GM13977 (cell line): ENCODE results near the gene FOXO6.

Experiments
- DNase-seq: peaks from one replicate; pipeline ENCODE4 v3.0.0; 2012; ENCODE audit warnings: low spot score
- CTCF ChIP-seq: IDR thresholded peaks from 2 replicates; pipeline ENCODE4 v1.5.1; 2012; ENCODE audit warnings: mild to moderate bottlenecking, control low read depth; ENCODE audit not compliant: insufficient read depth; ENCODE audit errors: extremely low read depth, missing control alignments
- in situ Hi-C: fragments of 300-500 bp; cut with MboI; formaldehyde crosslinking; loops from one replicate; pipeline ENCODE4 v1.12.0; 2022; ENCODE audit warnings: low sequenced_read_pairs, low pct_unique_long_range_greater_than_20kb, mixed read lengths, inconsistent platforms; ENCODE audit not compliant: unreplicated experiment

The FOXO6 gene

GRCh38 chr1:41399145-41399795 is 38.0 kb downstream of the FOXO6 start:
- in situ Hi-C loops, result no loop called here
- TF ChIP-seq CTCF, result no peak
- DNase-seq, result no peak

- TF ChIP-seq CTCF, result no peak
- DNase-seq, result no peak
- in situ Hi-C loops, result no loop called here
Observed at GRCh38 chr1:41400225-41400624, 39.0 kb downstream of the FOXO6 start.

- in situ Hi-C loops, result no loop called here
- DNase-seq, result no peak
- no peak for TF ChIP-seq CTCF
Observed at GRCh38 chr1:41401899-41402298, 40.7 kb downstream of the FOXO6 start.

GRCh38 chr1:41404308-41404761 is 43.1 kb downstream of the FOXO6 start:
- DNase-seq, result no peak
- TF ChIP-seq CTCF, result no peak
- in situ Hi-C loops, result no loop called here

GRCh38 chr1:41407664-41408252 is 46.5 kb downstream of the FOXO6 start:
- DNase-seq, result no peak
- in situ Hi-C loops, result no loop called here
- no peak for TF ChIP-seq CTCF

- TF ChIP-seq CTCF, result no peak
- in situ Hi-C loops, result no loop called here
- no peak for DNase-seq
Observed at GRCh38 chr1:41408691-41409090, 47.5 kb downstream of the FOXO6 start.
